ENCODE results near the gene SLC27A2. TPM values are rescaled to one million over a fixed set of nuclear protein-coding genes. Genes with fewer than 3 reads are reported as not detected.

SLC27A2 gene
- total RNA-seq, 1 donor from 2014 or later = 0.86 TPM

DNA sequence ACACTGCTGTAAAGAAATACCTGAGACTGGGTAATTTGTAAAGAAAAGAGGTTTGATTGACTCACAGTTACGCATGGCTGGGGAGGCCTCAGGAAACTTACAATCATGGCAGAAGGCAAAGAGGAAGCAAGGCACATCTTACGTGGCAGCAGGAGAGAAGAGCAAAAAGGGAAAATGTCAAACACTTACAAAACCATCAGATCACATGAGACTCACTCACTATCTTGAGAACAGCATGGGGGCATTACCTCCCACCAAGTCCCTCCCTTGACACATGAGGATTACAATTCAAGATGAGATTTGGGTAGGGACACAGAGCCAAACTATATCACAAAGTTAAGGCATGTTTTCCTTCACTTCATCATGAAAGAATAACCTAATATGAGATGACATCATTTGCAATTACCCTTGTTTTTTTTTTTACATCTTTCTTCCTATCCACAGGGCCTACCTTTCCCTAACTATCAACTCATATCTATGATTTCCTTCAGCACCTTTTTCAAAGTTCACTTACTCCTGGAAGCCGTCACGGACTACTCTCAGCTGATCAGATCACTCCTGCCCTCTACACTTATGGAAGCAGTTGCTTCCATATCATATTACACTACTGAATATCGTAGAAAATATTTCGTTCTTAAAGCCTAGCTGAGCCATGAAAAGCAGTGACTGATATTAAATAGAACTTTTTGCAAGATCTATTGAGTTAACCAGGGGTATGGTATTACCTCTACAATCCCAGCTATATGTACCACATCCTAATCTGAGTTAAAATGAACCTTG lies 37.5 kb upstream of the SLC27A2 start:
- H3K4me1 Mint-ChIP-seq = peaks cover 4% of the 10 kb centered on the region
- H3K4me3 Mint-ChIP-seq = no peak overlapping the region
- H3K27ac Mint-ChIP-seq (ENCODE audit: unreplicated experiment) = no peak overlapping the region
- TF ChIP-seq, protein P1, sequence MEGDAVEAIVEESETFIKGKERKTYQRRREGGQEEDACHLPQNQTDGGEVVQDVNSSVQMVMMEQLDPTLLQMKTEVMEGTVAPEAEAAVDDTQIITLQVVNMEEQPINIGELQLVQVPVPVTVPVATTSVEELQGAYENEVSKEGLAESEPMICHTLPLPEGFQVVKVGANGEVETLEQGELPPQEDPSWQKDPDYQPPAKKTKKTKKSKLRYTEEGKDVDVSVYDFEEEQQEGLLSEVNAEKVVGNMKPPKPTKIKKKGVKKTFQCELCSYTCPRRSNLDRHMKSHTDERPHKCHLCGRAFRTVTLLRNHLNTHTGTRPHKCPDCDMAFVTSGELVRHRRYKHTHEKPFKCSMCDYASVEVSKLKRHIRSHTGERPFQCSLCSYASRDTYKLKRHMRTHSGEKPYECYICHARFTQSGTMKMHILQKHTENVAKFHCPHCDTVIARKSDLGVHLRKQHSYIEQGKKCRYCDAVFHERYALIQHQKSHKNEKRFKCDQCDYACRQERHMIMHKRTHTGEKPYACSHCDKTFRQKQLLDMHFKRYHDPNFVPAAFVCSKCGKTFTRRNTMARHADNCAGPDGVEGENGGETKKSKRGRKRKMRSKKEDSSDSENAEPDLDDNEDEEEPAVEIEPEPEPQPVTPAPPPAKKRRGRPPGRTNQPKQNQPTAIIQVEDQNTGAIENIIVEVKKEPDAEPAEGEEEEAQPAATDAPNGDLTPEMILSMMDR (conservative IDR thresholded peaks at IDR 0.05) = no peak
- no peaks in the 10 kb centered on the region for H3K27me3 Mint-ChIP-seq (ENCODE audit: low read depth)
- H3K36me3 Mint-ChIP-seq (ENCODE audit: low read depth) = no peaks in the 10 kb centered on the region
- H3K9me3 Mint-ChIP-seq = no peaks in the 10 kb centered on the region
- DNase-seq (ENCODE audit: low read depth, low spot score) = no peak

DNA sequence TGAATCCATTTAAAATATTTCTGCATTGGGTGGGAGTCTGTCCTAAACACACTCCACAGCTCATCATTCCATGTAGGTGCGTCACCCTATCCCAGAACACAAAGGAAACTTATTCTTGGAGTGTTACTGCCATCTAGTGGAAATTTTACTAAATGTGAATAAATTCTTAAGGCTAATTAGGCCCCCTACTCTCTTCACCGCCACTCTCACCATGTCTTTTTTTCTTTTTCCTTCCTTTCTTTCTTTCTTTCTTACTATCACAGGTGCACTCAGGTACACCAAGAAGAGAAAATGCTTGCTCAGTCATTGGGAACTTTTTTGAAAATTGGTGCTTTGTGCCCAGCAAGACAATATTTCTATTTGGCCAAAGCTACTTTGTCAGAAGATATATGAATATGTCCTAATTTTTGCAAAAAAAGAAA lies 36.5 kb upstream of the SLC27A2 start:
- H3K27me3 Mint-ChIP-seq (ENCODE audit: low read depth) = no peaks in the 10 kb centered on the region
- no peak for DNase-seq (ENCODE audit: low read depth, low spot score)
- no peak overlapping the region for H3K27ac Mint-ChIP-seq (ENCODE audit: unreplicated experiment)
- no peaks in the 10 kb centered on the region for H3K36me3 Mint-ChIP-seq (ENCODE audit: low read depth)
- H3K9me3 Mint-ChIP-seq = no peaks in the 10 kb centered on the region
- TF ChIP-seq, protein P1 (conservative IDR thresholded peaks at IDR 0.05) = peak; percentile 77
- no peak overlapping the region for H3K4me3 Mint-ChIP-seq
- H3K4me1 Mint-ChIP-seq = peaks cover 4% of the 10 kb centered on the region

DNA sequence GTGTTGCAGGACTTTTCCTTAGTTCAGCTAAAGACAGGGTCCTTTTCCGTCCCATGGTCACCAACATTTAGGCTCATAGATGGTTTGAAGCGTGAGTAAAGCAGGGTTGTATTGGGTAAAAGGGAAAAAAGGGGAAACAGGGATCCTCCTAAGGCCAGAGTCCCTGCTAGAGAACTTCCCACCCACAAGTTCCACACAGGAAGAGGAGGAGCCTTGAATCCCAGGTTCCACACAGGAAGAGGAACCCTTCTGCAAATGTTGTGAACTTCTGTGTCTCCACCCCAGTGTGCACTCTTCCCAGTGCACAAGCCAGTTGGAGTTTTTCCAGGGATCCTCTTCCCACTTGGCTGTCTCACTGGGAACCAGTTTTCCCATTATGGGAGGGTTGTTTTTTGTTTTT lies 35.4 kb upstream of the SLC27A2 start:
- Mint-ChIP-seq H3K27me3 (ENCODE audit: low read depth) (no peaks in the 10 kb centered on the region), H3K27ac (ENCODE audit: unreplicated experiment) (no peak overlapping the region), H3K36me3 (ENCODE audit: low read depth) (no peaks in the 10 kb centered on the region), H3K4me3 (no peak overlapping the region), H3K9me3 (no peaks in the 10 kb centered on the region), H3K4me1 (peaks cover 4% of the 10 kb centered on the region)
- TF ChIP-seq, protein P1 (conservative IDR thresholded peaks at IDR 0.05) = no peak
- no peak for DNase-seq (ENCODE audit: low read depth, low spot score)

DNA sequence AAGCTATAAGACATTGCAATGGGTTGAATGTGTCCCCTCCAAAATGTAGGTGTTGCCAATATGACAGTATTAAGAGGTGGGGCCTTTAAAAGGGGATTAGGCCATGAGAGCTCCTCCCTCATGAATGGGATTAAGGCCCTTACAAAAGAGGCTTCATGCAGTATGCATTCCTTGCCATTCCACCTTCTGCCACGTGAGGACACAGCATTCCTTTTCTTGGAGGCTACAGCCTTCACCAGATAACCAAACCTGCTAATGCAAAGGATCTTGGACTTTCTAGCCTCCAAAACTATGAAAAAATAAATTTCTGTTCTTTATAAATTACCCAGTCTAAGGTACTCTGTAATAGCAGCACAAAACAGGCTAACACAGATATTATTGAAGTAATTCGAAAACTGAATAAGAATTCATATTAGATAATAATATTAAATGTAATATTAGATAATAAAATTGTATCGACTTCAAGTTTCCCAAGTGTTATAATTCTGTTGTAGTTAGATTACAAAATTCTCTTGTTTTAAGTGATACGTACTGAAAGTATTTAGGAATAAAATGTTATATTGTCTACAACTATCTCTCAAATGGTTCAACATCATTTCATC lies 33.5 kb upstream of the SLC27A2 start:
- H3K27ac Mint-ChIP-seq (ENCODE audit: unreplicated experiment) = no peak overlapping the region
- TF ChIP-seq, protein P1 (conservative IDR thresholded peaks at IDR 0.05) = peak; percentile 60

DNA sequence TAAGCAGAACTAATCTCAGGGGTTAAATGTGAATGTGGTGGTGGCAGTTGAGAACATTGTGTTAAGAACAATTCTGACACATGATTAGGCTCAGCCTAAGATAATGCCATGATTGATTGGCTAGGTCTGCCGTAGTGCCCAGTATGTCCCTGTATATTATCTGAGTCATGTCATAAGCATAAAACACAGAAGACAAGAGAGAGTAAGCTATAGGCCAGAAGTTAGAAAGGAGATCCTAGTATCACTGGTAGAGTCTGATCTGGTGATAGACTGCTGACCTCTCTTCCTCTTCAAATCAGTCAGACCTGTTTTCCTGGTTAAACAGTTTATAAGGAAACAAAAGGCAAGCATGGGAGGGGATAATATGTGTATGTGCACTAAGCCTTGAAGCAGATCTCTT lies 32.9 kb upstream of the SLC27A2 start:
- no peak for DNase-seq (ENCODE audit: low read depth, low spot score)
- H3K27ac Mint-ChIP-seq (ENCODE audit: unreplicated experiment) = no peak overlapping the region
- H3K9me3 Mint-ChIP-seq = no peaks in the 10 kb centered on the region
- no peaks in the 10 kb centered on the region for H3K36me3 Mint-ChIP-seq (ENCODE audit: low read depth)
- no peak overlapping the region for H3K4me3 Mint-ChIP-seq
- H3K27me3 Mint-ChIP-seq (ENCODE audit: low read depth) = no peaks in the 10 kb centered on the region
- TF ChIP-seq, protein P1 (conservative IDR thresholded peaks at IDR 0.05) = no peak
- H3K4me1 Mint-ChIP-seq = peaks cover 4% of the 10 kb centered on the region

More for the DNA sequence above, 33.5 kb upstream of the SLC27A2 start:
- DNase-seq (ENCODE audit: low read depth, low spot score) = peak; percentile 16
- no peaks in the 10 kb centered on the region for H3K36me3 Mint-ChIP-seq (ENCODE audit: low read depth)
- H3K4me3 Mint-ChIP-seq = no peak overlapping the region
- no peaks in the 10 kb centered on the region for H3K27me3 Mint-ChIP-seq (ENCODE audit: low read depth)
- H3K9me3 Mint-ChIP-seq = no peaks in the 10 kb centered on the region
- peaks cover 4% of the 10 kb centered on the region for H3K4me1 Mint-ChIP-seq

All from neural crest cell (in vitro differentiated cells).